Skeletal muscle satellite cell (primary cell): ENCODE data around the gene CXXC5. TPM values are rescaled to one million over a fixed set of nuclear protein-coding genes. Genes with fewer than 3 reads are reported as not detected.
A peak's percentile ranks its signal among the peaks of the same experiment; 100 is the strongest.
"Not testable (repeated sequence)": the region's sequence is repeated elsewhere in the genome, so short reads cannot be mapped to it uniquely, and the experiment has no call there.

ENCODE experiments used
- H3K27me3 ChIP-seq: 2 replicates; pipeline ENCODE4 v1.7.0; 2013; ENCODE audit warnings: low read length; ENCODE audit not compliant: control insufficient read depth, insufficient read depth
- H3K36me3 ChIP-seq: 2 replicates; pipeline ENCODE4 v1.7.0; 2013; ENCODE audit warnings: mild to moderate bottlenecking, control low read depth, low read length; ENCODE audit not compliant: insufficient read depth
- H3K4me1 ChIP-seq: 2 replicates; pipeline ENCODE4 v1.7.0; 2013; ENCODE audit warnings: low read length; ENCODE audit not compliant: control insufficient read depth, insufficient read depth
- H3K4me2 ChIP-seq: 2 replicates; pipeline ENCODE4 v1.7.0; 2013; ENCODE audit warnings: mild to moderate bottlenecking, low read length
- H3K4me3 ChIP-seq: 2 replicates; pipeline ENCODE4 v1.7.0; 2013; ENCODE audit warnings: low read length
- H3K9ac ChIP-seq: 2 replicates; pipeline ENCODE4 v1.7.0; 2013; ENCODE audit warnings: mild to moderate bottlenecking, low read depth, low read length, moderate library complexity
- H3K9me3 ChIP-seq: replicated peaks from 2 replicates; pipeline ENCODE4 v1.7.0; 2013; ENCODE audit warnings: mild to moderate bottlenecking, control low read depth, low read length
- small RNA-seq: library from RNA; depleted of rRNA; stranded (forward); fragments of <200 nt; gene quantifications from one replicate; pipeline ENCODE3, GENCODE V24; 2012

CXXC5 gene

DNA sequence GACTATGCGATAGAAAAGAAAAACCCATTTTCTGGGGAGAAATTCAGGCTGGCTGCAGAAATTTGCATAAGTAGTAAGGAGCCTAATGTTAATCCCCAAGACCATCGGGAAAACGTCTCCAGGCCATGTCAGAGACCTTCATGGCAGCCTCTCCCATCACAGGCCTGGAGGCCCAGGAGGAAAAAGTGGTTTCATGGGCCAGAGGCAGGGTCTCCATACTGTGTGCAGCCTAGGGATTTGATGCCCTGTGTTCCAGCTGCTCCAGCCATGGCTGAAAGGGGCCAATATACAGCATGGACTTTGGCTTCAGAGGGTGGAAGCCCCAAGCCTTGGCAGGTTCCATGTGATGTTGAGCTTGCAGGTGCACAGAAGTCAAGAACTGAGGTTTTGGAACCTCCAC is 71.8 kb downstream of the CXXC5 start:
- H3K27me3 ChIP-seq, H3K9ac ChIP-seq, H3K9me3 ChIP-seq, H3K4me2 ChIP-seq, H3K36me3 ChIP-seq, H3K4me3 ChIP-seq, H3K4me1 ChIP-seq: not testable (repeated sequence)

GRCh38 chr5:139723986-139724587 is 75.9 kb downstream of the CXXC5 start:
- Histone ChIP-seq H3K9me3 (no peaks in the 10 kb centered on the region), H3K36me3 (no peaks in the 10 kb centered on the region), H3K27me3 (no peaks in the 10 kb centered on the region), H3K4me2 (no peak overlapping the region), H3K9ac (no peak overlapping the region), H3K4me3 (no peak overlapping the region), H3K4me1 (peaks cover 18% of the 10 kb centered on the region)

DNA sequence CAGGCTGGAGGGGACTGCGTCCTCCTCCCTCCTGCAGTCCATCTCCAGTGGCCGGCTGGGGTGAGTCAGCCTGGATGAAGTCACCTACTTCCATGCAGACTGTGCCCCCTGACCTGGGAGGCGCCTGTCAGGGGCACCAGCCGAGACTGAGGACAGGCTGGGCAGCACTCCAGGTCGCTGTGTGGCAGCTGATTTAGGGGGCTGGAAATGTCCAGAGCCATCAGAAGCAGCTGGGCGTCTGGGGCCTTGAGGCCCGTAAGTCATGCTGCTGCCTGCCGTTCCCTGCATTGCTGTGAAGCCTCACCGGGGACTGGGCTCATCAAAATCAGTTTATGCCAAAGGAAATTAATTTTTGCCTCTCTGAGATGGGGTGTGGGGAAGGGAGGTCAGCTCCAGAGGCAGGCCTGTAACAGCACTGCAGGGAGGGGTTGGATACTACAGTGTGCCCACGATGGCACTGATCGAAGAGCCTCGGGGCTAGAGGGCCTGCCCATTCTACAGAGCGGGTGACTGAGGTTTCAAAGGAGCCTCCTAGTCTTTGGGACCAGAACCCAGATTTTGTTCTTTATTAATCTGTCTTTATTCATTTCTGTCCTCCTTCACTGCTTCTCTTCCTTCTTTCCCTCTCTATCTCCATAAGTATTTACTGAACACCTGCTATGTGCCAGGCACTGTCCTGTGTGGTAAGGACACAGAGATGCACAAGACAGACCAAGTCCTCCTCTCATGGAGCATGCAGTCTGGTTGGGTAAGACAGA is 77.1 kb downstream of the CXXC5 start:
- H3K9me3 ChIP-seq = no peaks in the 10 kb centered on the region
- H3K36me3 ChIP-seq = no peaks in the 10 kb centered on the region
- H3K27me3 ChIP-seq = no peaks in the 10 kb centered on the region
- peak overlapping the region; percentile 55 for H3K4me2 ChIP-seq
- H3K4me1 ChIP-seq = peaks cover 18% of the 10 kb centered on the region
- H3K4me3 ChIP-seq = no peak overlapping the region
- peak overlapping the region; percentile 51 for H3K9ac ChIP-seq

GRCh38 chr5:139726248-139726647 is 78.1 kb downstream of the CXXC5 start:
- H3K9me3 ChIP-seq = no peaks in the 10 kb centered on the region
- no peaks in the 10 kb centered on the region for H3K36me3 ChIP-seq
- no peak overlapping the region for H3K4me2 ChIP-seq
- peaks cover 18% of the 10 kb centered on the region for H3K4me1 ChIP-seq
- no peak overlapping the region for H3K4me3 ChIP-seq
- H3K27me3 ChIP-seq = no peaks in the 10 kb centered on the region
- H3K9ac ChIP-seq = no peak overlapping the region

GRCh38 chr5:139727615-139728014 is 79.5 kb downstream of the CXXC5 start:
- H3K36me3 ChIP-seq, H3K9ac ChIP-seq, H3K27me3 ChIP-seq, H3K4me3 ChIP-seq, H3K9me3 ChIP-seq, H3K4me2 ChIP-seq: not testable (repeated sequence)
- peaks cover 18% of the 10 kb centered on the region for H3K4me1 ChIP-seq

- no peak overlapping the region for H3K4me2 ChIP-seq
- no peaks in the 10 kb centered on the region for H3K36me3 ChIP-seq
- H3K9me3 ChIP-seq = no peaks in the 10 kb centered on the region
- no peaks in the 10 kb centered on the region for H3K4me1 ChIP-seq
- H3K27me3 ChIP-seq = no peaks in the 10 kb centered on the region
- H3K4me3 ChIP-seq = no peak overlapping the region
- no peak overlapping the region for H3K9ac ChIP-seq
These were observed 83.1 kb downstream of the CXXC5 start for GRCh38 chr5:139731281-139731680.

DNA sequence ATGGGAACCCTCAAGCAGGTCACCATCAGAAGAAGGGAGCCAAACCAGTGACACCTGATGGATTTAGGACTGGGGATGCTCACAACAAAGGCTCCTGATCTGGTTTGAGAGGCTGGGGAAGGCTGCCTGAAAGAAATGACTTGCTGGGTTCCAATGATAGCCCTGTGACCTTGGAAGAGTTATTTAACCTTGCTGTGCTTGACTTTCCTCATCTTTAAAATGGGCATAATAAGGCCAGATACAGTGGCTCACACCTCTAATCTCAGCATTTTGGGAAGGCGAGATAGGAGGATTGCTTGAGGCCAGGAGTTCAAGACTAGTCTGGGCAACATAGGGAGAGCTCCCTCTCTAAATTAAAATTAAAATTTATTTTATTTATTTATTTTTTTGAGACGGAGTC is 83.9 kb downstream of the CXXC5 start:
- no peaks in the 10 kb centered on the region for H3K27me3 ChIP-seq
- H3K4me3 ChIP-seq = no peak overlapping the region
- H3K9ac ChIP-seq = no peak overlapping the region
- no peaks in the 10 kb centered on the region for H3K4me1 ChIP-seq
- no peaks in the 10 kb centered on the region for H3K36me3 ChIP-seq
- H3K9me3 ChIP-seq = no peaks in the 10 kb centered on the region
- H3K4me2 ChIP-seq = no peak overlapping the region

DNA sequence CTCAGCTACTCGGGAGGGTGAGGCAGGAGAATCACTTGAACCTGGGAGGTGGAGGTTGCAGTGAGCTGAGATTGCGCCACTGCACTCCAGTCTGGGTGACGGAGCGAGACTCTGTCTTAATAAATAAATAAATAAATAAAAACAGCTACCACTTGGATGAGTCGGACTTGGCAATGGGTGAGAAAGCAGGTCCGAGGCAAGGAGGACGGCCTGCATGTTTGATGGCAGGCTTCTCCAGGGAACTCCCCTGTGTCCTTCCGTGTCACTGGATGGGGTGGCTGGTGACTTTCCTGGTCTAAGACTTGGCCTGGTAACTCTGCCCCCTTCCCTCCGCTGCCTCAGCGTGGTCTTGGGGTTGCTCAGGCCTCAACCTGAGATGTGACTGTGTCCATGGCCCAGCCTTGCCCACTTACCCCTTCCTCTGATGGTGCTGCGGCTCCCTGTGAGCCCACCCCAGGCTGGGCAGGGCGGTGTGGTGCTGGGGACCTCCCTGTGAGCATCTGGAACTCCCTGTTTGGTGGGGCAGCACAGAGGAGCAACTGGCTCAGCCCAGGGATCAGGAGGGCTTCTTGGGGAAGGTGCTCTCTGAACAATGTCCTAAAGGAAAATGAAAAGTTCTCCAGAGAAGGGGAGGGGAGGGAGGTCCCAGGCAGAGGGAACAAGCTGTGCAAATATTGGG is 85.0 kb downstream of the CXXC5 start:
- no peaks in the 10 kb centered on the region for H3K36me3 ChIP-seq
- no peak overlapping the region for H3K4me2 ChIP-seq
- H3K9me3 ChIP-seq = no peaks in the 10 kb centered on the region
- H3K4me1 ChIP-seq = no peaks in the 10 kb centered on the region
- H3K27me3 ChIP-seq = no peaks in the 10 kb centered on the region
- H3K9ac ChIP-seq = no peak overlapping the region
- H3K4me3 ChIP-seq = no peak overlapping the region

Small RNA genes within 50 kb of the gene (small RNA-seq; reads per million reads assigned to genes)
- not detected for gene RNU6-236P
